Rectal smooth muscle tissue (tissue), 1 donor: ENCODE results near the gene SLC22A8.

ENCODE experiments used
- H3K27ac ChIP-seq: one replicate; pipeline ENCODE4 v1.7.0; 2013; ENCODE audit warnings: low read depth, low read length, inconsistent platforms
- H3K27me3 ChIP-seq: one replicate; pipeline ENCODE4 v1.7.0; 2013; ENCODE audit warnings: low read length; ENCODE audit not compliant: control insufficient read depth, insufficient read depth
- H3K36me3 ChIP-seq: one replicate; pipeline ENCODE4 v1.7.0; 2013; ENCODE audit warnings: low read length; ENCODE audit not compliant: control insufficient read depth, insufficient read depth
- H3K4me1 ChIP-seq: one replicate; pipeline ENCODE4 v1.7.0; 2013; ENCODE audit warnings: low read length; ENCODE audit not compliant: control insufficient read depth, insufficient read depth
- H3K4me3 ChIP-seq: one replicate; pipeline ENCODE4 v1.7.0; 2013; ENCODE audit warnings: low read length
- H3K9ac ChIP-seq: one replicate; pipeline ENCODE4 v1.7.0; 2013; ENCODE audit warnings: low read length

Gene SLC22A8

DNA sequence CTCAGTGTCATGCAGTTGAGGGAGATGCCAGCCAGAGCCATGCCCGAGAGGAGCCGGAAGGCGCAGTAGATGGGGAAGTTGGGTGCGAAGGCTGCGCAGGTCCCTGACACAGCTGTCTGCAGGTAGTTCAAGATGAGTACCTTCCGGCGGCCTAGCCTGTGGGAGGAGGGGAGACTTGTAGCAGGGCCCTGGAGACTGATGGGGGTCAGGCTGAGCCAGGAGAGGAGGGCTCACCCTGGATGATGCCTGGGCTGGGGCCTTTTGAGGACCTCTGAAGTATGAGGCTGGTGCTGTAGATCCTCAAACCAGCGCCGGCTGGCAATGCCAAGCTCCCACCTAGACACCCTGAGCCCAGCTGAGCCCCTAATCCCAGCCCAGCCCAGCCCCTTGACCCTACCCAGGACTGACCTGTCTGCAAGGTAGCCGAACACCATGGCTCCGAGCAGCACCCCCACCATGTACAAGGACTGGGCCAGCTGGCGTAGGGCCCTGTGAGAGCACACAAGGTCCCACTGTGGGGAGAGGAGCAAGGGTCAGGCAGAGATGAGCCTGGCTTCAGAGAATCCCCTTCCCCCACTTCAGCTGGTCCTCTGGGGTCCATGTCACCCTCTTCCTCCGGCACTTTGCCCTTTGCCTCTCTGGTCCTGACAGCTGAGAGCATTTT lies 32.0 kb downstream of the SLC22A8 start:
- Histone ChIP-seq H3K27ac (no peak overlapping the region), H3K4me3 (no peak overlapping the region), H3K9ac (no peak overlapping the region), H3K4me1 (no peaks in the 10 kb centered on the region), H3K27me3 (no peaks in the 10 kb centered on the region), H3K36me3 (no peaks in the 10 kb centered on the region)

DNA sequence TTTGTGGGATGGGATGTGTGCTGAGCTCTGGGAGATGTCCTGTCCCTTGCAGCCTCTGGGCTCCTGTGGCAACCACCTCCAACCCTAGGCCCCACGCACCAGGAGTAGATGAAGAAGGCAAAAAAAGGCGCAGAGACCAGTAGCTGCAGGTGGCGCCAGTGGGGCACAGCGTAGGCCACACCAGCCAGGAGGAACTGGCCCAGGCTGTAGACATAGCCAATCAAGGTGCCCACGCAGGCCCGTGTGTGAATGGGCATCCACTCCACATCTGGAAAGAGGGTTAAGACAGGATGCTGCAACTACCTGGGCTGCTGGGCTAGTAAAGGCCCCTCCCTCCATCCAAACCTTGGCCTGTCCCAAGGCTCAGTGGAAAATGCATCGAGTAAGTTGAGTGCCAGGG lies 33.9 kb downstream of the SLC22A8 start:
- H3K4me1 ChIP-seq, result no peaks in the 10 kb centered on the region

DNA sequence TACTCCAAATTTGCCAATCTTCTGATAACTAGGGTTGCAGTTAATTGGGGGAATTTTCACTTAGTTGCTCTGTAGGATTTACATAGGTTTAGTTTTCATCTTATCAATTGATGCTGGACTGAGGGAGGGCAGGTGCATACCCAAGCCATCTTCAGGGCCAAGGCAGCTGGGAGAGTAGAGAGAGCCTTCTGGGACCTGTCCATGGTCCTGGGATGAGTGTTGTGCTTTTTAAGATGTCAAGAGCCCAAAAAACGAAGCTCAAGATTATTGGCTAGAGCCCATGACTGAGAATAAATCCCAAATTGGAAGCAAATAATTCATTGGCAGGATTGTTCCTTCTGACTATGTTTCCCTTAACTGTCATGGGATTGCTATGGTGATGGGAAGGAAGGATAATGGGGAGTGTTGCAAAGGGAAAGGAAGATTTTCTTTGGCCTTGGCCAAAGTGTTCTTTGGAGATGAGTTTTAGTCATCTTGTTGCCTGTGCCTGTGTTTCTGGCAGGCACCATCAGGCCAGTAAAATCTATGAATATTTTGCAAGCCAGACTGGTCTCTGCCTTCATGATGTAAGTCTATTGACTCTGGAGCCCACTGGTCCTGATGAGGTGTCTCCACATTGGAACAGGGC lies 35.4 kb downstream of the SLC22A8 start:
- Histone ChIP-seq H3K4me3 (no peak overlapping the region), H3K36me3 (no peaks in the 10 kb centered on the region), H3K27me3 (no peaks in the 10 kb centered on the region), H3K4me1 (no peaks in the 10 kb centered on the region), H3K9ac (no peak overlapping the region), H3K27ac (no peak overlapping the region)

More for the DNA sequence above, 33.9 kb downstream of the SLC22A8 start:
- H3K27me3 ChIP-seq, result no peaks in the 10 kb centered on the region
- no peak overlapping the region for H3K27ac ChIP-seq
- no peaks in the 10 kb centered on the region for H3K36me3 ChIP-seq
- no peak overlapping the region for H3K4me3 ChIP-seq
- no peak overlapping the region for H3K9ac ChIP-seq

DNA sequence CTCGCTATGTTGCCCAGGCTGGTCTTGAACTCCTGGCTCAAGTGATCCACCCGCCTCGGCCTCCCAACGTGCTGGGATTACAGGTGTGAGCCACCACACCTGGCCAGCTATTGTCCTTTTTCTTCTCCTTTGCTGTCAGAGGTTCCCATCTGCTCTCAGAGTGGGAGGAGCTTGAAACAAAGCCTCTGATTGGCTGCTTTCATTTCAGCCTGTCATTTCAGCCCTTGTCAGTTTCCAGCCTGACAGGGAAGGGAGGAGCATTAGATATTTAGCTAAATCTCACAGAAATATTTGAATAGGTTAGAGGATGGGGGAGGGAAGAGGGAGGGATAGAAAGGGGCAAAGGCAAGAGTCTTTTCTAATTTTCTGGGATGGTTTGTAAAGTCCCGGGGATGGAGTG lies 39.5 kb downstream of the SLC22A8 start:
- Histone ChIP-seq H3K36me3 (no peaks in the 10 kb centered on the region), H3K4me1 (no peaks in the 10 kb centered on the region), H3K27ac (no peak overlapping the region), H3K4me3 (no peak overlapping the region), H3K9ac (no peak overlapping the region), H3K27me3 (no peaks in the 10 kb centered on the region)

DNA sequence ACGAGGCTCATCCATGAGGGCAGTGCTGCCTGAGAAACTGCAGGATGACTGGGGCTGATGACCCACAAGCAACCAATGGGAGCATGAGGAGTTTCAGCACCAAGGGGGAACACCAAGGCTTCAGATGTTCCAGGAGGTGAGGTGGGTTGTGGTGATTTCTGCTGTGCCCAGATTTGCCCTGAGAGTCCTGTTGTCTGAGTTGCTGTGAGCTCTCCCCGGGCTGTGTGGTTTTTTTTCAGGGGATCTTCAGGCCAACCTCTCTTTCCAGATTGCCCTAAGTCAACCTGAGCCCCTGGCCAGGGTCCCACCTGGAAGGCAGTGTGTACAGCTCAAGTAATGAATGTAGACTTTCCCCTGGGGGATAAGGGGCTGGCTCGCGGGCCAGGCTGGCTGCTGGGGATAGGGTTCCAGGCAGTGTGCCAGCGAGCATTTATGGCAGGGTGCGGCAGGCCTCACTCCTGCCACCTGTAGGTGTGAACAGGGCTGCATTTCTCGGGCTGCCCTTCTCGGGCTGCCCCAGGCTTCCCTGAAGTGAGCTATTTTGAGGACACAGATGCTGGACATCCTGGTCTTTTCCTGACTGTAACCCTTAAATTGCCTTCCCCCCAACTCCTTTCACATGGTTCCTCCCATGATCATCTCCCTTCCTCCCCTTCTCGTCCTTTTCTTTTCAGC lies 40.7 kb downstream of the SLC22A8 start:
- no peak overlapping the region for H3K27ac ChIP-seq
- no peak overlapping the region for H3K9ac ChIP-seq
- no peaks in the 10 kb centered on the region for H3K36me3 ChIP-seq
- no peaks in the 10 kb centered on the region for H3K4me1 ChIP-seq
- H3K27me3 ChIP-seq, result no peaks in the 10 kb centered on the region
- H3K4me3 ChIP-seq, result no peak overlapping the region

DNA sequence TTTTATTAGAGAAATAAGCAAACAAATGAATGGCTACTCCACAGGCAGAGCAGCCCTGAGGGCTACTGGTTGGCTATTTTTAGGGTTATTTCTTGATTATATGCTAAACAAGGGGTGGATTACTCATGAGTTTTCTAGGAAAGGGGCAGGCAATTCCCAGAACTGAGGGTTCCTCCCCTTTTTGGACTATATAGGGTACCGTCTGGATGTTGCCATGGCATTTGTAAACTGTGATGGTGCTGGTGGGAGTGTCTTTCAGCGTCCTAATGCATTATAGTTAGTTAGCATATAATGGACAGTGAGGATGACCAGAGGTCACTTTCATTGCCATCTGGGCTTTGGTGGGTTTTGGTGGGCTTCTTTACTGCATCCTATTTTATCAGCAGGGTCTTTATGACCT lies 50.1 kb downstream of the SLC22A8 start:
- Histone ChIP-seq H3K4me1 (no peaks in the 10 kb centered on the region), H3K27me3 (no peaks in the 10 kb centered on the region), H3K27ac (no peak overlapping the region), H3K36me3 (no peaks in the 10 kb centered on the region), H3K4me3 (no peak overlapping the region), H3K9ac (no peak overlapping the region)

DNA sequence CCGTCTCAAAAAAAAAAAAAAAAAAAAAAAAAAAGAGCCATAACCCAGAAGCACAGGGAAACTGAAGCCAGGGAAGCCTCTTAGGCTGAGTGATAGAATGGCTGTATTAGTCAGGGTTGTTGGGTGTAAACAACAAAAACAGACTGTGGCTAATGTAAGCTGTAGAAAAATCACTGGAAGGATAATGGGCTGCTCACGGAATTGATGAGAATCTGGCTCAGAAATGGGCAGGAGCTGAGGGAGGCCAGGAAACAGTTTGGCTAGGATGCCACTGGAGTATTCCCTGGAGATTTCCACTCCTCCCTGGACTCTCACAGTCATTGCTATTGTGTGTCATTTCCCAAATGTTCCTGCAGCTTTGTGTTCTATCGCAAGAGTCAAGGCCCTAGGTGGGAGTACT lies 53.2 kb downstream of the SLC22A8 start:
- no peak overlapping the region for H3K27ac ChIP-seq
- H3K9ac ChIP-seq, result no peak overlapping the region
- peaks cover 12% of the 10 kb centered on the region for H3K4me1 ChIP-seq
- no peaks in the 10 kb centered on the region for H3K27me3 ChIP-seq
- H3K4me3 ChIP-seq, result no peak overlapping the region
- H3K36me3 ChIP-seq, result no peaks in the 10 kb centered on the region

DNA sequence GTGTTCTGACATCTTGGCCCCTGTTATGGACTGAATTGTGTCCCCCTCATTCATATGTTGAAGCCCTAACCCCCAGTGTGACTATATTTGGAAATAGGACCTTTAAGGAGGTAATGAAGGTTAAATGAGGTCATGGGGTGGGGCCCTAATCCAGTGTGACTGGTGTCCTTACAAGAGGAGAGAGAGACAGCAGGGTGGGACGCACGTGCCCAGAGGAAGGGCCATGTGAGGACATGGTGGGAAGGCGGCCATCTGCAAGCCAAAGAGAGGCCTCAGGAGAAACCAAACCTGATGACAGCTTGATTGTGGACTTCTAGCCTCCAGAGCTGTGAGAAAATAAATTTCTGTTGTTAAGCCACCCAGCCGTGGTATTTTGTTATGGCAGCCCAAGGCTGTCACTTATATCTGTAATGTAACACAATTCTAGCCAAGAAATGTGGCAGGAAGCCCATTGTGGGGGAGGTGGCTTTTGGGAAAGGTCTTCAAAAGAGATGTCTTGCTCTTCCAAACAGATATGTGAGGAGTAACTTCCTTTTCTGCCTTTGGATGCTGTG lies 54.5 kb downstream of the SLC22A8 start:
- no peak overlapping the region for H3K4me3 ChIP-seq
- H3K4me1 ChIP-seq, result peaks cover 12% of the 10 kb centered on the region
- H3K36me3 ChIP-seq, result no peaks in the 10 kb centered on the region
- no peak overlapping the region for H3K9ac ChIP-seq
- no peak overlapping the region for H3K27ac ChIP-seq
- no peaks in the 10 kb centered on the region for H3K27me3 ChIP-seq

DNA sequence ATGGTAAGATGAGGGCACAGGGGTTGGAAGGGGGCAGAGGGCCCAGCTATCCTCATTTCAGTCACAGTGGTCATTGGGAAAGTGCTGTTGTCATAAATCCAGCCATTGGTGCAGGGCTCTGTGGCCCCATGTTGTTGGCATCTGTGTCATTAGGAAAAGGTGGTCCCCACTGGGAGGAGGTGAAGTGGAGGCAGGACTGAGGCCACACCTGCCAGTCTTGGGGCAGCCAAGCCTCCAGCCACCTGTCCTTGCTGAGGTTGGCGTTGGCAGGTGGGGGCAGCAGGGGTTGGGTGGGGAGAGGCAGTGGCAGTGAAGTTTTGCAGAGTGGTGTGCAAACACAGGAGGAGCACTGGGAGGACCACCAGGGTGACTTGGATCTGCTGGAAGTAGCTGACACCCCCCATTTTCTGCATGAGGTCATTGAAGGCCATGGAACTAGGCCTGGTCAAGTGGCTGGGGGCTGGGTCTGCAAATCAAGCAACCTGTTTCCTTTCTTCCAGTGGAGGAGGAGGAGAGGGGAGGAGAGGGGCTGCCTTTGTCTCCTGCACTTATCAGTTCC lies 56.1 kb downstream of the SLC22A8 start:
- peaks cover 12% of the 10 kb centered on the region for H3K4me1 ChIP-seq
- H3K9ac ChIP-seq, result no peak overlapping the region
- H3K27me3 ChIP-seq, result no peaks in the 10 kb centered on the region
- H3K27ac ChIP-seq, result peak overlapping the region; percentile 53
- no peaks in the 10 kb centered on the region for H3K36me3 ChIP-seq
- H3K4me3 ChIP-seq, result no peak overlapping the region

DNA sequence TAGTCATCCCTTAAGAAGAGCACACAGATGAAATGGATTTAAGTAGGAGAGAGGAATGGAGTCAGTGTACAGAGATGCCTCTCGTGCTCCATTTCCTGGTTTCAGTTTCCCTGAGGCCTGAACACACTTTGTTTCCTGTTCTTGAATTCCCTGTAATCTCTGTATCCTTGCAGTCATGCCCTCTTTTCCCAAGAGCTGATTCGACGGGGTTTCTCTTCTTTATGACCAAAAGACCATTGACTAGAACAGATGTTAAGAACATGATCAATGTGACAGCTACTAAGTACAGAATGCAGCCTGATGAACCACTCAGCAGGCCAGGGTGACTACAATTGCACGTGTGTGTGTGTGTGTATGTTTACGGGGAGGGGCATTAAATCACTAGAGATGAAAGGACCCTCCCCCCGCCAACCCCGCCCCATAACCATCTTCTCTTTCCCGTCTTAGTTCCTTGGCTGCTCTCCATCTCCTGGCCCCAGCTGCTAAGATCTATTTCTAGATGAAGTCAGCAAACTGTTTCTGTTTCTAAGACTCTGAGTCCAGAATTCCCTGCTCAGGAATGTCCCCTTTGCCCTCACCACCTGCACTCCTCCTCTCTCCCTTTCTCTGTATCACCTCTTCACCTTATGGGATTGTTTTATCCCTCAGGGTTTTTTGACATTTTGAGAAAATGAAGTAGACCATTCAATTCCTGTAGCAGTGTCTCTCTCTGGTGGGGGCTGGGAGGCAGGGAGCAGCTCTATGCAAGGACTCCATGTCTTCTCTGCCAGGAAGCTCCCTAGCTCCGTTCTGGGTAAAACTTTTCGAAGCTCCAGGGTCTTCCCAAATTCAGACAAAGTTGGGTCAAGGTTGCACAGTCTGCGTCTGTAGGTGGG lies 56.9 kb downstream of the SLC22A8 start:
- peaks cover 12% of the 10 kb centered on the region for H3K4me1 ChIP-seq
- no peak overlapping the region for H3K9ac ChIP-seq
- H3K4me3 ChIP-seq, result no peak overlapping the region
- no peaks in the 10 kb centered on the region for H3K27me3 ChIP-seq
- H3K27ac ChIP-seq, result peak overlapping the region; percentile 60
- H3K36me3 ChIP-seq, result no peaks in the 10 kb centered on the region

DNA sequence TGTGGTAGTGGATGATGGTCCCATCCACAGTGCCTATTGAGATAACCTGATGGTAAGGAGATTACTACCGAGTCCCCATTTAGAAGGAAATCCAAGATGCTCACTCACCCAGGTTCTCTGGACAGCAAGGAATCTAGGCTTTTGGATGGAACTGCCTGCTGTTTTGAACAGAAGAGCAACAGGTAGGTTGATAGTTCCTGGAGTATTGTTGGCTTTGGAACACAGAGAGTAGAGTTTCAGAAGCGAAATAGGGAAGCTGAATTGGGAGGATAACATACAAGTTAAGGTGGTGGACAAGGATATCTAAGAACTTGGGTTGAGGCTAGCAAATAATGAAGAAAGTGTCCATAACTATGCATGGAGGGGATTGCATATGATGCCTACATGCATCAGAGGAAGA lies 58.5 kb downstream of the SLC22A8 start:
- Histone ChIP-seq H3K4me3 (no peak overlapping the region), H3K27me3 (no peaks in the 10 kb centered on the region), H3K4me1 (peaks cover 12% of the 10 kb centered on the region), H3K9ac (no peak overlapping the region), H3K27ac (no peak overlapping the region), H3K36me3 (no peaks in the 10 kb centered on the region)

DNA sequence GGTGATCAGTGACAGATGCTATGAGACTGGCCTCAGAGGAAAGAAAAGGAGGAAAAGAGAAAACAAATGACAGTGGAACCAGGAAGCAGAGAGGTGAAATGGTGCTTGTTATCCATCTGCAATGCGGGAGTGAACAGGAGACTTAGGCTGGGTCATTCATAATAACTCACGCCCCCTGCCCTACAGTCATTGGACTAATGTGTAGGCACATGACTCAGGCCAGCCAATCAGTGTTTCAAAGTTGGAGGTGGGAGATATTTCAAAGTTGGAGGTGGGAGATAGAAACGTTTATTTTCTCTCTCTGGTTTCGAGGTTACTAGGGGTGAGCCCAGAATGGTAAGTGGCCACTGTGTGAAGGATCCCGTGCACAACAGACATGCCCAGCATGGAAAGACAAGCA lies 61.2 kb downstream of the SLC22A8 start:
- Histone ChIP-seq H3K4me3 (no peak overlapping the region), H3K36me3 (no peaks in the 10 kb centered on the region), H3K4me1 (peaks cover 9% of the 10 kb centered on the region), H3K27me3 (no peaks in the 10 kb centered on the region), H3K27ac (no peak overlapping the region), H3K9ac (no peak overlapping the region)
